ENCODE data around the gene NEAT1. TPM values are rescaled to one million over a fixed set of nuclear protein-coding genes. Genes with fewer than 3 reads are reported as not detected.

The NEAT1 gene
- total and polyA plus RNA-seq, 5 experiments from 2014 or later: 1.3 to 414 (median 2.9) TPM

DNA sequence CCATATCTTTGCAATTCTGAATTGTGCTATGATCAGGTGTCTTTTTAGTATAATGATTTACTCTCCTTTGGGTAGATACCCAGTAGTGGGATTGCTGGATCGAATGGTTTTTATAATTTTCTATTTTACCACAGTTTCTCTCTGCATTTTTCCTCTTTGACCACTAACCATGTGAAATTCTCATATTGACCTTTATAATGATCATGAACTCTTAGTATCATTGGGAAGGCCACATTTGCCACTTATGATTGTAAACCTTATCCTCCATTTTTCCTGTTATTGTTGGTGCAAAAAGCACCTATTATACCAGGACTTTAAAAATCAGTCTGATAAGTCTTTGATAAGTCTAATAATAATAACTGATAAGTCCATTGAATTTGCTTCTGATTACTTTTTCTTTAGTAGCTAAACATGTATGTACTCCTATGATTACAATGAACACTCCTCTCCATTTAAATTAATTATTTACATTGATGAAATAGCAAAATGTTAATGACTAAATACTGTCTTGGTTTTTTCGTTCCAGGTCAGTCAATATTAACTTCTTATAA is 9.6 kb downstream of the NEAT1 start:
- DNase-seq: no peak
- Mint-ChIP-seq H3K36me3 (peaks cover 0 to 32% (median 1%) of the 10 kb centered on the region in 3 donors), H3K27me3 (no peaks in the 10 kb centered on the region), H3K9me3 (no peaks in the 10 kb centered on the region), H3K4me1 (peaks cover 40 to 94% (median 81%) of the 10 kb centered on the region in 4 donors), H3K4me3 (peak overlapping the region in 7 of 10 donors; percentile 5 to 97 (median 54)), H3K27ac (peak overlapping the region; percentile 79 to 100 (median 92))
- no peak for ATAC-seq
- POLR2A ChIA-PET: interaction anchor here (0.6 to 1.5 kb wide), 12 partner anchors 12 to 235 kb away, joined by 3 to 113 read pairs (median 3); partner anchors contain the start of genes MALAT1 and NEAT1

GRCh38 chr11:65432686-65433582 is 10.3 kb downstream of the NEAT1 start:
- H3K4me1 Mint-ChIP-seq: peaks cover 39 to 94% (median 79%) of the 10 kb centered on the region in 4 donors
- peak in 5 of 10 donors; percentile 37 to 74 (median 59) for DNase-seq
- POLR2A ChIA-PET: interaction anchor here (0.6 to 2.8 kb wide), 13 partner anchors 13 to 236 kb away, joined by 3 to 113 read pairs (median 3); partner anchors contain the start of genes MALAT1 and NEAT1
- no peaks in the 10 kb centered on the region for H3K9me3 Mint-ChIP-seq
- peak overlapping the region in 6 of 10 donors; percentile 11 to 71 (median 48) for H3K4me3 Mint-ChIP-seq
- peak; percentile 31 to 54 for ATAC-seq
- H3K27ac Mint-ChIP-seq: peak overlapping the region; percentile 26 to 100 (median 82)
- H3K36me3 Mint-ChIP-seq: peaks cover 0 to 33% (median 4%) of the 10 kb centered on the region in 3 donors
- H3K27me3 Mint-ChIP-seq: no peaks in the 10 kb centered on the region

DNA sequence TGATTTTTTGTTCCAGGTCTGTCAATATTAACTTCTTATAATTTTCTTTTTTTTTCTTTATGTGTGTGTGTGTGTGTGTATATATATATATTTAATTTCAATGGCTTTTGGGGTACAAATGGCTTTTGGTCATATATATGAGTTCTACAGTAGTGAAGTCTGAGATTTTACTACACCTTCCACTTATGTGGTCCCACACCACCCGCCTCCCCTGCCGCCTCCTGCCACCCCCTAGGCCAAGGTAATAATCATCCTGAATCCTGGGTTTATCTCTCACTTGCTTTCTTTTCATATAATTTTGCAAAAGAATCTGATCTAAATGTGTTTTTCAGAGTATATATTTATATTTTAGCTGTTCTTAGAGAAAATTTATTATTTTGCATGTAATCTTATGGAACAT is 11.1 kb downstream of the NEAT1 start:
- Mint-ChIP-seq H3K4me3 (no peak overlapping the region), H3K36me3 (peaks cover 4 to 38% (median 5%) of the 10 kb centered on the region in 3 donors), H3K9me3 (no peaks in the 10 kb centered on the region), H3K27ac (peak overlapping the region in 3 of 10 donors; percentile 57 to 100 (median 92)), H3K4me1 (peaks cover 38 to 90% (median 74%) of the 10 kb centered on the region in 4 donors), H3K27me3 (no peaks in the 10 kb centered on the region)
- ATAC-seq: no peak
- DNase-seq: no peak
- POLR2A ChIA-PET: interaction anchor here (0.9 to 2.8 kb wide), 3 partner anchors 15 to 73 kb away, joined by 3 to 14 read pairs (median 3); no protein-coding TSS in a partner anchor

- POLR2A ChIA-PET: interaction anchor here (0.9 to 2.8 kb wide), 3 partner anchors 15 to 72 kb away, joined by 3 to 14 read pairs (median 3); no protein-coding TSS in a partner anchor
- DNase-seq: no peak
- no peak for ATAC-seq
- H3K27ac Mint-ChIP-seq: peak overlapping the region in 9 of 10 donors; percentile 1 to 62 (median 34)
- peaks cover 36 to 90% (median 74%) of the 10 kb centered on the region in 4 donors for H3K4me1 Mint-ChIP-seq
- peaks cover 4 to 43% (median 9%) of the 10 kb centered on the region in 3 donors for H3K36me3 Mint-ChIP-seq
- no peaks in the 10 kb centered on the region for H3K27me3 Mint-ChIP-seq
- H3K4me3 Mint-ChIP-seq: no peak overlapping the region
- H3K9me3 Mint-ChIP-seq: no peaks in the 10 kb centered on the region
Observed at GRCh38 chr11:65434057-65434666, 11.6 kb downstream of the NEAT1 start.

GRCh38 chr11:65434667-65435410 is 12.2 kb downstream of the NEAT1 start:
- POLR2A ChIA-PET: interaction anchor here (1.5 to 2.8 kb wide), 2 partner anchors 16 to 71 kb away, joined by 4 to 14 read pairs; no protein-coding TSS in a partner anchor
- Mint-ChIP-seq H3K9me3 (no peaks in the 10 kb centered on the region), H3K4me1 (peaks cover 30 to 90% (median 72%) of the 10 kb centered on the region in 4 donors), H3K27me3 (no peaks in the 10 kb centered on the region), H3K4me3 (no peak overlapping the region), H3K27ac (peak overlapping the region in 9 of 10 donors; percentile 1 to 62 (median 34)), H3K36me3 (peaks cover 4 to 45% (median 9%) of the 10 kb centered on the region in 3 donors)
- DNase-seq (no peak), ATAC-seq (no peak)

DNA sequence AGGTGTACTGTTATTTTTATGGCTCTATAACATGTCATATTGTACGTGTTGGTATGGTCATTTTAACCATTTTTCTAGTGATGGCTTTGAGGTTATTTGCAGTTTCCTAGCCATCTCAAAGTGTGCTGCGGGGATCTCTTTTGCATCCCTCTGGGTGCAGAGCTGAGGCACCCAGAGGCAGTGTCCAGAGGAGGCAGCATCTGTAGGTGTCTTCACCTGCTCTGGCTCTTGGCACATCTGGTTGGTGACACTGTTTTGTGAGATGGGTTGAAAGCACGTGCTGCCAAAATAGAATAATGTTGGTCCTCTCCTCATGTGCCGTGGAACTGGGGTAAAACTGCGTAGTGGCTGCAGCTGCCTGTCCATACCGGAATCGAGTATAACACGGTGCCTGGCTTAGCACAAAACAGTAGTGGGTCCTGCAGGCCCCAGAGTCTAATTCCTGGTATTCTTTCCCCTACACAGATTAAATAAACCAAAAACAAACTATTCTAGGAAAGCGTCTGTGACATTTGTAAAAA is 12.9 kb downstream of the NEAT1 start:
- DNase-seq: no peak
- Mint-ChIP-seq H3K4me1 (peaks cover 24 to 90% (median 70%) of the 10 kb centered on the region in 4 donors), H3K27ac (peak overlapping the region in 8 of 10 donors; percentile 19 to 73 (median 44)), H3K4me3 (no peak overlapping the region), H3K36me3 (peaks cover 4 to 49% (median 11%) of the 10 kb centered on the region in 3 donors), H3K27me3 (no peaks in the 10 kb centered on the region), H3K9me3 (no peaks in the 10 kb centered on the region)
- POLR2A ChIA-PET: interaction anchor here (1.2 to 3.0 kb wide), 5 partner anchors 12 to 71 kb away, joined by 4 to 17 read pairs (median 4); no protein-coding TSS in a partner anchor
- ATAC-seq: no peak

DNA sequence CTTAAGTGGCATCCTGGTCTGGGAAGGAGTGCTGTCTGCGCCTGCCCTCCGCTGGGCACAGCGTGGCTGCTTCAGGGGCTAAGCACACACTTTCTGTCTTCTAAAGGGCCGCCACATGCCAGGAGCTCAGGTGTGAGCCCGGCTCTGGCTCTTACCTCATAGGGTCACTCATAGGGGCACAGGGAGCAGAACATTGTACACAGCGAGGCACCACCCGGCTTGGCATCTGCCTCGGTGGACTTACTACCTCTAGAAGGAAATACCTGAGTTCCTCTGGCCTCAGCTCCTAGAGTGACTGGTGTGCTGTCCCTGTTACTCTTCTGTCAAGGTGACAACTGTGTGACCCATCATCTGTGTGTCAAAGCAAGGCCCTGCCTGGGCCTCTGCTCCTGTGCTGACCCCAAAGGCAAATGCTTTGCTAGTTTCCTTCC is 13.4 kb downstream of the NEAT1 start:
- Mint-ChIP-seq H3K36me3 (peaks cover 4 to 52% (median 11%) of the 10 kb centered on the region in 3 donors), H3K4me3 (no peak overlapping the region), H3K27me3 (no peaks in the 10 kb centered on the region), H3K4me1 (peaks cover 23 to 90% (median 70%) of the 10 kb centered on the region in 4 donors), H3K9me3 (no peaks in the 10 kb centered on the region), H3K27ac (peak overlapping the region in 5 of 10 donors; percentile 3 to 61 (median 50))
- DNase-seq (no peak), ATAC-seq (no peak)
- POLR2A ChIA-PET: interaction anchor here (0.7 to 3.0 kb wide), 7 partner anchors 11 to 70 kb away, joined by 3 to 17 read pairs (median 4); partner anchors contain the start of gene NEAT1

DNA sequence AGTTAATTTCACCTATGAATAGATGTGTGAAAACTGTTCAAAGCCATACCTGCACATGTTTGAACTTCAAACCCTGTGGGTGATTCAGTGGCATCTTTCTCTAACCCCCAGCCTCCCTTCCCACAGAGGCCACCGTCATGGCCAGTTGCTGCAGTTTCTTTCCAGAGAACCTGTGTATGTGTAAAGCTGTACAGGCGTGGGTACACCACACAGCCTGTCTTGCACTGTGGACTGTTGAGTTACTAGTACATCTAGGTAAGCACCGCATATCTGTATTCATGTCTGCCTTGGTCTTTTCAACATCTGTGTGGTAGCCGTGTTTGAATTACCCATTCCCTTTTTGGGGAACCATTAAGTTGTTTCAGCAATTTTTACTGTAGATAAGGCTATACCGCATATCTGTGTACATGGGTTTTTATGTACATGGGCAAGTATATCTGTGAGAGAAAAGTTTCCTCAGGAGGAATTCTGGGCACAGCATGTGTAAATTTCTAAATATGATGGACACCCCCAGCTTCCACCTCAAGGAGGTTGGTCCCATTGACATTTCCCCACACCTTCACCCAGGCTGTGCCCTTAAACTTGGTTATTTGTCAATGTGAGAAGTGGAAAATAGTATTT is 13.9 kb downstream of the NEAT1 start:
- Mint-ChIP-seq H3K9me3 (no peaks in the 10 kb centered on the region), H3K4me3 (peak overlapping the region in 1 of 10 donors; percentile 47), H3K36me3 (peaks cover 4 to 53% (median 11%) of the 10 kb centered on the region in 3 donors), H3K27ac (peak overlapping the region in 7 of 10 donors; percentile 3 to 61 (median 47)), H3K27me3 (no peaks in the 10 kb centered on the region), H3K4me1 (peaks cover 22 to 92% (median 68%) of the 10 kb centered on the region in 4 donors)
- POLR2A ChIA-PET: interaction anchor here (0.7 to 3.0 kb wide), 15 partner anchors 10 to 71 kb away, joined by 3 to 17 read pairs (median 5); partner anchors contain the start of genes MALAT1 and NEAT1
- no peak for ATAC-seq
- no peak for DNase-seq

DNA sequence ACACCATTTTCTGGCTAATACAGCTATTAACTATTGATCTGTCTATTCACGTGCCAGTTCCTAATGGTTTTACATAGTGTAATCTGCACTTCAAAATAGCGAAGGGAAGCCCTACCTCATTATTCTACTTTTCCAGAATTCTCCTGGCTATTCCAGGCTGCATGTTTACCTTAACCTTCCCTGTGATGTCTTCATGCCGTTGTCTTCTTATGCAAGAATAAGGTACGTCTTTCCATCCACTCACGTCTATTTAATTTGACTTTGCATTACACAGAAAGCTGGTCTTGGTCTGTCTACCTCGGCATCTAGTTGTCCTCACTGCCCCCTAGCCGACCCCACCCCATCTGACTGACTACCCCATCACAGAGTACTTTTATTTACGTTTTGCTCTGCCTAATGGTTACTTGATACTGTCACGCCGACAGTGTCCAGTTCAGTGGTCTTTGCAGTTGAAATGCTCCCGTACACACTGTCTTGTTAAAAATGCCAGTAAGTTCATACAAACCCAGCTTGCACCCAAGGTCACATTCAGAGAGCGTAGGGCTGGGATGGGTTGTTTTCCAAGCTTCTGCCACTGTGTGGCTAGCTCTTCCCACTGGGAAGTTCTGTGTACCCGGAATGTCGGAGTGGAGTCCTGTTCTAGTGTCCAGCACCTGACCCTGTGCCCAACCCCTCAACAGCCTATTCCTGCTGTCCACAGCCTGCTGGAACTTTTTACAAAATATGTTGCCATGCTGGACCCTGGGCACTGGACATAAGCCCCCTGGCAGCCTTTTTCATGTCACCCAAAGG is 15.0 kb downstream of the NEAT1 start:
- no peak for DNase-seq

More for the DNA sequence above, 15.0 kb downstream of the NEAT1 start:
- H3K9me3 Mint-ChIP-seq: no peaks in the 10 kb centered on the region
- peaks cover 20 to 92% (median 66%) of the 10 kb centered on the region in 4 donors for H3K4me1 Mint-ChIP-seq
- peak overlapping the region in 4 of 10 donors; percentile 6 to 62 (median 52) for H3K27ac Mint-ChIP-seq
- no peak for ATAC-seq
- POLR2A ChIA-PET: interaction anchor here (0.9 to 3.0 kb wide), 12 partner anchors 12 to 70 kb away, joined by 3 to 17 read pairs (median 5); partner anchors contain the start of gene MALAT1
- H3K27me3 Mint-ChIP-seq: no peaks in the 10 kb centered on the region
- no peak overlapping the region for H3K4me3 Mint-ChIP-seq
- H3K36me3 Mint-ChIP-seq: peaks cover 4 to 55% (median 11%) of the 10 kb centered on the region in 3 donors
